SK-N-SH (cell line): ENCODE data around the gene KIAA0319L. TPM values are rescaled to one million over a fixed set of nuclear protein-coding genes. Genes with fewer than 3 reads are reported as not detected.

Experiments
- CTCF ChIA-PET: fragments of 300-600, 350-600 bp; formaldehyde crosslinking; extraction: SDS; loops from one replicate; lab custom pipeline; 2021; lab: Yijun Ruan, JAX
- POLR2A ChIA-PET: fragments of 350-600 bp; sonication (Branson Sonifier 250); formaldehyde crosslinking; extraction: SDS; loops from one replicate; lab custom pipeline; 2020; ENCODE audit warnings: antibody characterized with exemption, inconsistent platforms; lab: Yijun Ruan, JAX
- DNase-seq: peaks from one replicate; pipeline ENCODE4 v3.0.0; 2012
- H2AFZ ChIP-seq: fragments of 200-600 bp; sonication (generic); 2 replicates; pipeline ENCODE4 v1.8.1; 2016; ENCODE audit warnings: antibody characterized with exemption, mild to moderate bottlenecking, low read depth
- H3F3A ChIP-seq: fragments of 200-600 bp; sonication (generic); replicated peaks from 2 replicates; pipeline ENCODE3; 2016; ENCODE audit warnings: antibody characterized with exemption, mild to moderate bottlenecking; ENCODE audit not compliant: insufficient read depth
- H3K27ac ChIP-seq, 2 experiments: fragments of 200-500 bp in 1 of 2; fragments of 200-600 bp in 1 of 2; sonication (Bioruptor generic) in 1 of 2; sonication (generic), shearing (Covaris generic) in 1 of 2; 2 replicates each; pipeline versions ENCODE4 v1.5.1 to v1.6.1; 2014 to 2016; ENCODE audit warnings: low read depth in 2 of 2, inconsistent platforms in 1 of 2, low read length in 1 of 2, mild to moderate bottlenecking in 1 of 2, mixed read lengths in 1 of 2
- H3K27me3 ChIP-seq: fragments of 200-600 bp; sonication (generic), shearing (Covaris generic); 2 replicates; pipeline ENCODE4 v1.6.1; 2016; ENCODE audit warnings: mixed run types; ENCODE audit not compliant: insufficient read depth
- H3K36me3 ChIP-seq, 2 experiments: fragments of 200-500 bp in 1 of 2; fragments of 200-600 bp in 1 of 2; sonication (Bioruptor generic) in 1 of 2; sonication (generic) in 1 of 2; replicated peaks in 1 of 2; 2 replicates each; pipeline versions ENCODE3 to v1.5.1; 2014 to 2016; ENCODE audit warnings: low read length in 1 of 2, mild to moderate bottlenecking in 1 of 2; ENCODE audit not compliant: insufficient read depth in 2 of 2, control insufficient read depth in 1 of 2
- H3K4me1 ChIP-seq, 2 experiments: fragments of 200-500 bp in 1 of 2; fragments of 200-600 bp in 1 of 2; sonication (Bioruptor generic) in 1 of 2; sonication (generic), shearing (Covaris generic) in 1 of 2; 2 replicates each; pipeline versions ENCODE4 v1.5.1 to v1.6.1; 2014 to 2016; ENCODE audit warnings: low read depth in 1 of 2, low read length in 1 of 2, mixed run types in 1 of 2; ENCODE audit not compliant: insufficient read depth in 2 of 2, control insufficient read depth in 1 of 2
- H3K4me2 ChIP-seq: fragments of 200-600 bp; sonication (generic), shearing (Covaris generic); 2 replicates; pipeline ENCODE4 v1.6.1; 2017; ENCODE audit warnings: mixed run types
- H3K4me3 ChIP-seq, 2 experiments: fragments of 200-500 bp in 1 of 2; fragments of 200-600 bp in 1 of 2; sonication (Bioruptor generic) in 1 of 2; sonication (generic), shearing (Covaris generic) in 1 of 2; 2 replicates each; pipeline versions ENCODE4 v1.5.1 to v1.8.1; 2014 to 2016; ENCODE audit warnings: low read depth in 2 of 2, inconsistent platforms in 1 of 2, low read length in 1 of 2, mild to moderate bottlenecking in 1 of 2, mixed read lengths in 1 of 2, moderate library complexity in 1 of 2
- H3K79me2 ChIP-seq: fragments of 200-600 bp; sonication (generic); 2 replicates; pipeline ENCODE4 v1.8.1; 2017; ENCODE audit warnings: mild to moderate bottlenecking; ENCODE audit not compliant: insufficient read depth
- H3K9ac ChIP-seq: fragments of 200-600 bp; sonication (generic); 2 replicates; pipeline ENCODE4 v1.6.1; 2017; ENCODE audit warnings: mixed run types
- H3K9me2 ChIP-seq: fragments of 200-600 bp; sonication (generic); 2 replicates; pipeline ENCODE4 v1.6.1; 2017; ENCODE audit warnings: mixed run types
- H3K9me3 ChIP-seq: fragments of 200-600 bp; sonication (generic); 2 replicates; pipeline ENCODE4 v1.6.1; 2017; ENCODE audit warnings: mixed run types, mild to moderate bottlenecking, moderate library complexity
- H4K20me1 ChIP-seq: fragments of 200-600 bp; sonication (generic); 2 replicates; pipeline ENCODE4 v1.6.1; 2017; ENCODE audit warnings: mild to moderate bottlenecking, mixed run types; ENCODE audit not compliant: insufficient read depth
- CHD2 ChIP-seq: fragments of 150-350 bp; IDR thresholded peaks from 2 replicates; pipeline ENCODE4 v1.6.1; 2018; ENCODE audit warnings: low read length; ENCODE audit not compliant: partially characterized antibody
- ELF1 ChIP-seq: IDR thresholded peaks from 2 replicates; pipeline ENCODE4 v1.4.0; 2012
- EP300 ChIP-seq, 2 experiments: IDR thresholded peaks; 2 replicates each; pipeline versions ENCODE4 v1.4.0 to v1.6.1; 2012; ENCODE audit warnings: borderline replicate concordance in 1 of 2, low read depth in 1 of 2, low read length in 1 of 2
- EZH2phosphoT487 ChIP-seq: fragments of 200-600 bp; sonication (generic); IDR thresholded peaks from 2 replicates; pipeline ENCODE4 v1.6.1; 2017; ENCODE audit warnings: low read depth, mixed run types, mild to moderate bottlenecking, antibody characterized with exemption, moderate library complexity, borderline replicate concordance
- FOXM1 ChIP-seq: IDR thresholded peaks from 2 replicates; pipeline ENCODE4 v1.4.0; 2012; ENCODE audit warnings: low read depth, mild to moderate bottlenecking
- GATA2 ChIP-seq: sonication (generic); formaldehyde crosslinking; IDR thresholded peaks from 2 replicates; pipeline ENCODE4 v1.5.0; 2020; ENCODE audit warnings: mild to moderate bottlenecking, missing genetic modification reagents
- JUND ChIP-seq: IDR thresholded peaks from 2 replicates; pipeline ENCODE4 v1.4.0; 2012
- MEF2A ChIP-seq: IDR thresholded peaks from 2 replicates; pipeline ENCODE4 v1.4.0; 2012; ENCODE audit warnings: low read depth, borderline replicate concordance
- MXI1 ChIP-seq: IDR thresholded peaks from 2 replicates; pipeline ENCODE4 v1.6.1; 2012; ENCODE audit warnings: mild to moderate bottlenecking, low read depth, low read length, improper control_type of control experiment
- NRF1 ChIP-seq: IDR thresholded peaks from 2 replicates; pipeline ENCODE4 v1.6.1; 2012; ENCODE audit warnings: low read depth, mild to moderate bottlenecking, low read length
- RCOR1 ChIP-seq: fragments of 150-350 bp; IDR thresholded peaks from 2 replicates; pipeline ENCODE4 v1.6.1; 2017; ENCODE audit warnings: antibody characterized with exemption, low read length
- SIN3A ChIP-seq: IDR thresholded peaks from 2 replicates; pipeline ENCODE4 v1.6.1; 2012; ENCODE audit warnings: low read depth, mild to moderate bottlenecking, low read length, moderate library complexity, borderline replicate concordance
- TCF12 ChIP-seq: IDR thresholded peaks from 2 replicates; pipeline ENCODE4 v1.4.0; 2012
- YY1 ChIP-seq: IDR thresholded peaks from 2 replicates; pipeline ENCODE4 v1.4.0; 2012; ENCODE audit warnings: low read depth, mild to moderate bottlenecking
- WGBS: methylation state at CpG from one replicate; pipeline ENCODE4 v1.1.6; 2017; ENCODE audit warnings: low lambda C conversion rate; 5-methylcytosine and 5-hydroxymethylcytosine counted together
- polyA plus RNA-seq, 3 experiments: library from polyadenylated mRNA; depleted of rRNA; stranded (reverse); fragments of >200 nt; gene quantifications; 2 replicates each; pipeline ENCODE4 v1.2.3, GENCODE V29; 2012
- TF ChIP-seq, protein P1 (sequence below): fragments of 150-350 bp; IDR thresholded peaks from 2 replicates; pipeline ENCODE4 v1.6.1; 2017; ENCODE audit warnings: antibody characterized with exemption, low read length, low read depth, borderline replicate concordance
- TF ChIP-seq, protein P2 (sequence below): IDR thresholded peaks from 2 replicates; pipeline ENCODE4 v1.4.0; 2012; ENCODE audit warnings: low read depth
- TF ChIP-seq, protein P3 (sequence below): IDR thresholded peaks from 2 replicates; pipeline ENCODE4 v1.4.0; 2012; ENCODE audit warnings: low read depth, borderline replicate concordance
- TF ChIP-seq, protein P4 (sequence below): fragments of 150-350 bp; IDR thresholded peaks from 2 replicates; pipeline ENCODE4 v1.6.1; 2016; ENCODE audit warnings: mild to moderate bottlenecking, low read depth, low read length
- TF ChIP-seq, protein P5 (sequence below): IDR thresholded peaks from 2 replicates; pipeline ENCODE4; 2012
- TF ChIP-seq, protein P6 (sequence below): IDR thresholded peaks from 2 replicates; pipeline ENCODE4 v1.6.1; 2012; ENCODE audit warnings: mild to moderate bottlenecking, low read depth, low read length, moderate library complexity

KIAA0319L gene
- polyA plus RNA-seq, 1 of the 3 experiments (the other 2 are of a cell fraction) = 51.9 TPM

DNA sequence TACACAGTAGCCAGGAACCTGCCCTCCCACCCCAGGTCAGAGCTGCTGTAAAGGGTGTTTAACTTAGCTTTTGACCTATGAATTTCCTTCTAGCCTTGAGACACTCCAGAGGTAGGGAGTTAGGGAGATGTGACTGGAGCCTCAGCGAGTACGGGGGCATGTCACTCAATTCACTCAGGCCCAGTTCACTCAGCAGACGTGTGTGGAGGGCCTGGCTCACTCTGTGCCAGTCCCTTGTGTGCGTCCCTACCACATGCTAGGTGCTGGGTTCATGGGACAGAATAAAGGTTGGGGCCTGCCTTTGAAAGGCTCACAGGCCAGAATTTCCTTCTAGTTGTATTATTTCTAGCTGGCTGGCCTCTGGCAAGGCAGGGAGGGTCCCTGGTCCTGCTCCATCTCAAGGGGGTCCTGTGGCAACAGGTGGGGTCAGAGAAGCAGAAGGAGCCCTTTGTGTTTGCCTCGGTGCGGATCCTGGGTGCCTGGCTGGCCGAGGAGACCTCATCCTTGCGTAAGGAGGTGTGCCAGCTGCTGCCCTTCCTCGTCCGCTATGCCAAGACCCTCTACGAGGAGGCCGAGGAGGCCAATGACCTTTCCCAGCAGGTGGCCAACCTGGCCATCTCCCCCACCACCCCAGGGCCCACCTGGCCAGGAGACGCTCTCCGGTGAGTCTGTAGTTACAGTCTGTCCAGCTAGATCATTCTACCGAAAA is 4.9 kb upstream of the KIAA0319L start:
- no peak overlapping the region for H3K27ac ChIP-seq
- TF ChIP-seq CHD2 (no peak), YY1 (no peak), NRF1 (no peak), TCF12 (no peak), MEF2A (no peak), MXI1 (no peak), SIN3A (no peak), ELF1 (no peak), EP300 (IDR thresholded peaks at IDR 0.05; ENCODE audit: borderline replicate concordance in 1 of 2, low read depth in 1 of 2, low read length in 1 of 2) (no peak), EZH2phosphoT487 (no peak), FOXM1 (no peak), RCOR1 (no peak), JUND (no peak), GATA2 (CRISPR knock-in tag) (no peak)
- TF ChIP-seq, protein P1, sequence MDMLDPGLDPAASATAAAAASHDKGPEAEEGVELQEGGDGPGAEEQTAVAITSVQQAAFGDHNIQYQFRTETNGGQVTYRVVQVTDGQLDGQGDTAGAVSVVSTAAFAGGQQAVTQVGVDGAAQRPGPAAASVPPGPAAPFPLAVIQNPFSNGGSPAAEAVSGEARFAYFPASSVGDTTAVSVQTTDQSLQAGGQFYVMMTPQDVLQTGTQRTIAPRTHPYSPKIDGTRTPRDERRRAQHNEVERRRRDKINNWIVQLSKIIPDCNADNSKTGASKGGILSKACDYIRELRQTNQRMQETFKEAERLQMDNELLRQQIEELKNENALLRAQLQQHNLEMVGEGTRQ = no peak
- TF ChIP-seq, protein P2, sequence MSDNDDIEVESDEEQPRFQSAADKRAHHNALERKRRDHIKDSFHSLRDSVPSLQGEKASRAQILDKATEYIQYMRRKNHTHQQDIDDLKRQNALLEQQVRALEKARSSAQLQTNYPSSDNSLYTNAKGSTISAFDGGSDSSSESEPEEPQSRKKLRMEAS = no peak
- TF ChIP-seq, protein P3, sequence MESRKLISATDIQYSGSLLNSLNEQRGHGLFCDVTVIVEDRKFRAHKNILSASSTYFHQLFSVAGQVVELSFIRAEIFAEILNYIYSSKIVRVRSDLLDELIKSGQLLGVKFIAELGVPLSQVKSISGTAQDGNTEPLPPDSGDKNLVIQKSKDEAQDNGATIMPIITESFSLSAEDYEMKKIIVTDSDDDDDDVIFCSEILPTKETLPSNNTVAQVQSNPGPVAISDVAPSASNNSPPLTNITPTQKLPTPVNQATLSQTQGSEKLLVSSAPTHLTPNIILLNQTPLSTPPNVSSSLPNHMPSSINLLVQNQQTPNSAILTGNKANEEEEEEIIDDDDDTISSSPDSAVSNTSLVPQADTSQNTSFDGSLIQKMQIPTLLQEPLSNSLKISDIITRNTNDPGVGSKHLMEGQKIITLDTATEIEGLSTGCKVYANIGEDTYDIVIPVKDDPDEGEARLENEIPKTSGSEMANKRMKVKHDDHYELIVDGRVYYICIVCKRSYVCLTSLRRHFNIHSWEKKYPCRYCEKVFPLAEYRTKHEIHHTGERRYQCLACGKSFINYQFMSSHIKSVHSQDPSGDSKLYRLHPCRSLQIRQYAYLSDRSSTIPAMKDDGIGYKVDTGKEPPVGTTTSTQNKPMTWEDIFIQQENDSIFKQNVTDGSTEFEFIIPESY = no peak
- TF ChIP-seq, protein P4, sequence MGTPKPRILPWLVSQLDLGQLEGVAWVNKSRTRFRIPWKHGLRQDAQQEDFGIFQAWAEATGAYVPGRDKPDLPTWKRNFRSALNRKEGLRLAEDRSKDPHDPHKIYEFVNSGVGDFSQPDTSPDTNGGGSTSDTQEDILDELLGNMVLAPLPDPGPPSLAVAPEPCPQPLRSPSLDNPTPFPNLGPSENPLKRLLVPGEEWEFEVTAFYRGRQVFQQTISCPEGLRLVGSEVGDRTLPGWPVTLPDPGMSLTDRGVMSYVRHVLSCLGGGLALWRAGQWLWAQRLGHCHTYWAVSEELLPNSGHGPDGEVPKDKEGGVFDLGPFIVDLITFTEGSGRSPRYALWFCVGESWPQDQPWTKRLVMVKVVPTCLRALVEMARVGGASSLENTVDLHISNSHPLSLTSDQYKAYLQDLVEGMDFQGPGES = no peak
- TF ChIP-seq, protein P5, sequence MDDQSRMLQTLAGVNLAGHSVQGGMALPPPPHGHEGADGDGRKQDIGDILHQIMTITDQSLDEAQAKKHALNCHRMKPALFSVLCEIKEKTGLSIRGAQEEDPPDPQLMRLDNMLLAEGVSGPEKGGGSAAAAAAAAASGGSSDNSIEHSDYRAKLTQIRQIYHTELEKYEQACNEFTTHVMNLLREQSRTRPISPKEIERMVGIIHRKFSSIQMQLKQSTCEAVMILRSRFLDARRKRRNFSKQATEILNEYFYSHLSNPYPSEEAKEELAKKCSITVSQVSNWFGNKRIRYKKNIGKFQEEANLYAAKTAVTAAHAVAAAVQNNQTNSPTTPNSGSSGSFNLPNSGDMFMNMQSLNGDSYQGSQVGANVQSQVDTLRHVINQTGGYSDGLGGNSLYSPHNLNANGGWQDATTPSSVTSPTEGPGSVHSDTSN = no peak
- TF ChIP-seq, protein P6, sequence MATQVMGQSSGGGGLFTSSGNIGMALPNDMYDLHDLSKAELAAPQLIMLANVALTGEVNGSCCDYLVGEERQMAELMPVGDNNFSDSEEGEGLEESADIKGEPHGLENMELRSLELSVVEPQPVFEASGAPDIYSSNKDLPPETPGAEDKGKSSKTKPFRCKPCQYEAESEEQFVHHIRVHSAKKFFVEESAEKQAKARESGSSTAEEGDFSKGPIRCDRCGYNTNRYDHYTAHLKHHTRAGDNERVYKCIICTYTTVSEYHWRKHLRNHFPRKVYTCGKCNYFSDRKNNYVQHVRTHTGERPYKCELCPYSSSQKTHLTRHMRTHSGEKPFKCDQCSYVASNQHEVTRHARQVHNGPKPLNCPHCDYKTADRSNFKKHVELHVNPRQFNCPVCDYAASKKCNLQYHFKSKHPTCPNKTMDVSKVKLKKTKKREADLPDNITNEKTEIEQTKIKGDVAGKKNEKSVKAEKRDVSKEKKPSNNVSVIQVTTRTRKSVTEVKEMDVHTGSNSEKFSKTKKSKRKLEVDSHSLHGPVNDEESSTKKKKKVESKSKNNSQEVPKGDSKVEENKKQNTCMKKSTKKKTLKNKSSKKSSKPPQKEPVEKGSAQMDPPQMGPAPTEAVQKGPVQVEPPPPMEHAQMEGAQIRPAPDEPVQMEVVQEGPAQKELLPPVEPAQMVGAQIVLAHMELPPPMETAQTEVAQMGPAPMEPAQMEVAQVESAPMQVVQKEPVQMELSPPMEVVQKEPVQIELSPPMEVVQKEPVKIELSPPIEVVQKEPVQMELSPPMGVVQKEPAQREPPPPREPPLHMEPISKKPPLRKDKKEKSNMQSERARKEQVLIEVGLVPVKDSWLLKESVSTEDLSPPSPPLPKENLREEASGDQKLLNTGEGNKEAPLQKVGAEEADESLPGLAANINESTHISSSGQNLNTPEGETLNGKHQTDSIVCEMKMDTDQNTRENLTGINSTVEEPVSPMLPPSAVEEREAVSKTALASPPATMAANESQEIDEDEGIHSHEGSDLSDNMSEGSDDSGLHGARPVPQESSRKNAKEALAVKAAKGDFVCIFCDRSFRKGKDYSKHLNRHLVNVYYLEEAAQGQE = no peak
- TF ChIP-seq, all 33 proteins: peak for 0
- peaks cover 0 to 50% of the 10 kb centered on the region in 2 experiments for H3K36me3 ChIP-seq
- H3K9me2 ChIP-seq = no peaks in the 10 kb centered on the region
- H3K4me3 ChIP-seq = no peak overlapping the region
- no peaks in the 10 kb centered on the region for H4K20me1 ChIP-seq
- H3K27me3 ChIP-seq = no peaks in the 10 kb centered on the region
- no peaks in the 10 kb centered on the region for H3K9me3 ChIP-seq
- H2AFZ ChIP-seq = no peak overlapping the region
- ChIA-PET CTCF (interaction anchor here (0.6 to 8.2 kb wide), 5 partner anchors 10 to 164 kb away, joined by 3 to 81 read pairs (median 4); no protein-coding TSS in a partner anchor), POLR2A (interaction anchor here (1.3 kb wide), 1 partner anchor 110 kb away, joined by 6 read pairs; no protein-coding TSS in a partner anchor)
- H3K4me2 ChIP-seq = no peak overlapping the region
- peaks cover 10% of the 10 kb centered on the region; the same call in 1 of the 2 replicates for H3K79me2 ChIP-seq
- H3K9ac ChIP-seq = no peak overlapping the region
- no peak for DNase-seq
- H3K4me1 ChIP-seq = peaks cover 4 to 13% of the 10 kb centered on the region in 2 experiments; a peak in 1 of 4 replicates
- H3F3A ChIP-seq = peaks cover 4% of the 10 kb centered on the region
- 97% methylated on average over 10 of the region's 15 CpGs for WGBS
